ENCODE data around the gene HSDL1.

- TF ChIP-seq CTCF (IDR thresholded peaks at IDR 0.05) (no peak), EZH2 (IDR thresholded peaks at IDR 0.05; ENCODE audit: borderline replicate concordance, insufficient read depth, low read depth, low read length, poor library complexity, severe bottlenecking) (no peak)
These were observed 6.5 kb downstream of the HSDL1 start for GRCh38 chr16:84138500-84138823.

All from B cell (primary cell).